Measurements from ENCODE around the gene GAB2.

- no peak for TF ChIP-seq CTCF (IDR thresholded peaks at IDR 0.05; ENCODE audit: poor library complexity)
- TF ChIP-seq EZH2phosphoT487 (IDR thresholded peaks at IDR 0.05; ENCODE audit: low read depth, severe bottlenecking, unreplicated experiment) = no peak
These were observed 160.7 kb downstream of the GAB2 start for GRCh38 chr11:78256962-78257361.

Data from hepatocyte (in vitro differentiated cells).